Measurements from ENCODE around the gene POMGNT1. TPM values are rescaled to one million over a fixed set of nuclear protein-coding genes. Genes with fewer than 3 reads are reported as not detected.

Gene POMGNT1
- total and polyA plus RNA-seq, 2 of the 8 experiments (the other 6 are each of a cell fraction or from before 2014, with no cell fraction given), result 28.0 to 40.3 TPM

GRCh38 chr1:46224966-46225365, 26.7 kb upstream of the POMGNT1 start:
- Histone ChIP-seq H3K9ac (replicated peaks in 1 of 4; ENCODE audit: extremely low read depth in 1 of 4, low read depth in 3 of 4, low read length in 3 of 4) (no peak overlapping the region), H3K56ac (replicated peaks; ENCODE audit: insufficient read length, low read depth, low read length) (no peak overlapping the region), H3K4me1 (replicated peaks in 1 of 4; ENCODE audit: control insufficient read depth in 3 of 4, insufficient read depth in 4 of 4, low read length in 3 of 4) (peaks cover 3 to 11% (median 7%) of the 10 kb centered on the region in 4 experiments; a peak in 6 of 7 replicates), H3K23me2 (ENCODE audit: low read depth, low read length) (no peaks in the 10 kb centered on the region), H2BK120ac (replicated peaks; ENCODE audit: low read depth, low read length) (no peak overlapping the region), H3K23ac (ENCODE audit: insufficient read length) (no peak overlapping the region), H2BK5ac (ENCODE audit: low read depth, low read length) (no peak overlapping the region), H4K91ac (replicated peaks; ENCODE audit: insufficient read length, low read length) (no peak overlapping the region), H2BK15ac (ENCODE audit: low read length) (no peak overlapping the region), H3K4ac (replicated peaks; ENCODE audit: insufficient read length, low read depth, low read length) (no peak overlapping the region), H2BK20ac (ENCODE audit: low read length) (no peak overlapping the region), H2BK12ac (ENCODE audit: low read depth, low read length) (no peak overlapping the region), H4K8ac (ENCODE audit: extremely low read depth, insufficient read depth, low read length) (no peak overlapping the region), H3K27ac (ENCODE audit: low read depth, low read length) (no peak overlapping the region), H3K4me3 (ENCODE audit: extremely low read depth in 1 of 4, insufficient read depth in 2 of 4, low read depth in 3 of 4, low read length in 4 of 4) (no peak overlapping the region), H3K27me3 (replicated peaks in 1 of 4; ENCODE audit: control insufficient read depth in 3 of 4, extremely low read depth in 1 of 4, insufficient read depth in 3 of 4, low read length in 3 of 4) (no peaks in the 10 kb centered on the region), H3K4me2 (ENCODE audit: insufficient read depth in 1 of 2, low read depth in 2 of 2, low read length in 2 of 2) (no peak overlapping the region), H2AFZ (ENCODE audit: low read length) (no peak overlapping the region), H2AK5ac (ENCODE audit: low read depth, low read length) (no peak overlapping the region), H3K14ac (ENCODE audit: insufficient read length) (no peak overlapping the region), H3K9me3 (ENCODE audit: insufficient read depth in 2 of 2, low read depth in 1 of 2, low read length in 1 of 2) (no peaks in the 10 kb centered on the region), H3K36me3 (ENCODE audit: control insufficient read depth in 2 of 4, insufficient read depth in 4 of 4, low read length in 3 of 4) (no peaks in the 10 kb centered on the region), H4K20me1 (replicated peaks in 1 of 2; ENCODE audit: control insufficient read depth in 1 of 2, insufficient read depth in 2 of 2, low read length in 2 of 2) (no peaks in the 10 kb centered on the region), H4K5ac (ENCODE audit: insufficient read length, low read depth, low read length) (no peak overlapping the region), H3K79me2 (ENCODE audit: control insufficient read depth in 1 of 2, insufficient read depth in 2 of 2, low read length in 2 of 2) (no peaks in the 10 kb centered on the region), H3K18ac (ENCODE audit: extremely low read depth, low read length) (no peak overlapping the region), H3K79me1 (ENCODE audit: low read depth, low read length) (no peaks in the 10 kb centered on the region)
- TF ChIP-seq JUN (IDR thresholded peaks at IDR 0.05; ENCODE audit: low read depth, low read length) (no peak), RAD21 (IDR thresholded peaks at IDR 0.05 in 1 of 2, conservative IDR thresholded peaks at IDR 0.05 in 1 of 2; ENCODE audit: low read depth in 2 of 2, low read length in 2 of 2) (no peak)
- FAIRE-seq (no peak), DNase-seq (ENCODE audit: low read depth in 1 of 2, low spot score in 2 of 2) (no peak)
- POLR2A ChIA-PET (ENCODE audit: partially characterized antibody), result interaction anchor here (1.3 to 2.2 kb wide), 3 partner anchors 10 to 44 kb away, joined by 4 to 16 read pairs (median 4); partner anchors contain the start of gene RAD54L
- WGBS, 2 experiments (ENCODE audit: extremely low coverage in 1 of 2, insufficient coverage in 1 of 2, insufficient read length in 1 of 2, insufficient replicate concordance in 2 of 2, low coverage in 1 of 2, low lambda C conversion rate in 2 of 2, missing lambda C conversion rate in 1 of 2), result 95% methylated on average over 4 of the region's 4 CpGs; no CpG with 5 or more reads in 1 of the 2 experiments
- CTCF ChIA-PET (ENCODE audit: partially characterized antibody), result interaction anchor here (0.6 to 5.4 kb wide), 16 partner anchors 8 to 187 kb away, joined by 3 to 73 read pairs (median 10); partner anchors contain the start of genes LURAP1, P3R3URF and RAD54L
